HepG2 (cell line): ENCODE measurements around the gene CRIM1. TPM values are rescaled to one million over a fixed set of nuclear protein-coding genes. Genes with fewer than 3 reads are reported as not detected.

Experiments used
- ATAD3A ChIP-seq: sonication (generic); formaldehyde crosslinking; IDR thresholded peaks from 2 replicates; pipeline ENCODE4 v1.4.0; 2020; ENCODE audit warnings: missing genetic modification reagents
- BCL6 ChIP-seq: IDR thresholded peaks from 2 replicates; pipeline ENCODE4 v1.6.1; 2016; ENCODE audit warnings: missing genetic modification reagents, missing compliant biosample characterization
- PHF5A ChIP-seq: IDR thresholded peaks from one replicate; pipeline ENCODE4 v1.6.1; 2018; ENCODE audit warnings: low read depth, missing genetic modification reagents; ENCODE audit not compliant: unreplicated experiment
- RFX1 ChIP-seq: fragments of 450-650 bp; IDR thresholded peaks from 2 replicates; pipeline ENCODE4 v1.6.1; 2017
- ZMYM3 ChIP-seq: sonication (generic); formaldehyde crosslinking; IDR thresholded peaks from 2 replicates; pipeline ENCODE4 v1.5.1; 2020; ENCODE audit warnings: mild to moderate bottlenecking, missing genetic modification reagents
- ZNF350 ChIP-seq: sonication (generic); formaldehyde crosslinking; IDR thresholded peaks from 2 replicates; pipeline ENCODE4 v1.4.0; 2020; ENCODE audit warnings: mild to moderate bottlenecking, low read depth, missing genetic modification reagents, borderline replicate concordance
- ZNF446 ChIP-seq: sonication (generic); formaldehyde crosslinking; IDR thresholded peaks from 2 replicates; pipeline ENCODE4 v1.5.0; 2020; ENCODE audit warnings: mild to moderate bottlenecking, missing genetic modification reagents
- ZNF564 ChIP-seq: sonication (generic); formaldehyde crosslinking; IDR thresholded peaks from 2 replicates; pipeline ENCODE4 v1.8.1; 2023; ENCODE audit warnings: mild to moderate bottlenecking, missing genetic modification reagents
- polyA plus RNA-seq, 8 experiments: library from polyadenylated mRNA; depleted of rRNA in 3 of 8; stranded (reverse) in 7 of 8; unstranded in 1 of 8; fragments of >200 nt; fragmentation: Illumina TruSeq in 4 of 8; extraction: Trizol in 4 of 8; gene quantifications; 2 replicates each; pipeline versions ENCODE4 v1.2.1 to v1.2.3, GENCODE V29; 2011 to 2016; ENCODE audit warnings: low read depth in 4 of 8, missing spikeins in 1 of 8, mixed read lengths in 1 of 8; ENCODE audit not compliant: insufficient read depth in 1 of 8
- total RNA-seq, 5 experiments: library from RNA; depleted of rRNA; stranded (reverse); fragments of >200 nt; fragmentation: Illumina TruSeq; extraction: Trizol; gene quantifications; 2 replicates each; pipeline ENCODE4 v1.2.3, GENCODE V29; 2016; ENCODE audit warnings: low read depth in 1 of 5
- TF ChIP-seq, protein P1 (sequence below), 2 experiments: sonication (generic) in 1 of 2; formaldehyde crosslinking in 1 of 2; IDR thresholded peaks; 2 replicates each; pipeline versions ENCODE4 v1.4.0 to v1.6.1; 2016 to 2020; ENCODE audit warnings: borderline replicate concordance in 1 of 2, low read depth in 1 of 2, mild to moderate bottlenecking in 1 of 2, missing genetic modification reagents in 1 of 2
- TF ChIP-seq, protein P2 (sequence below): sonication (generic); formaldehyde crosslinking; IDR thresholded peaks from 2 replicates; pipeline ENCODE4 v1.5.0; 2020; ENCODE audit warnings: missing genetic modification reagents
- TF ChIP-seq, protein P3 (sequence below): sonication (generic); formaldehyde crosslinking; IDR thresholded peaks from 2 replicates; pipeline ENCODE4 v1.4.0; 2020; ENCODE audit warnings: missing genetic modification reagents
- TF ChIP-seq, protein P4 (sequence below): sonication (generic); formaldehyde crosslinking; IDR thresholded peaks from 2 replicates; pipeline ENCODE4 v1.9.0; 2021; ENCODE audit warnings: mild to moderate bottlenecking, missing genetic modification reagents

The CRIM1 gene
- total and polyA plus RNA-seq, 2 of the 13 experiments (the other 11 are each of a cell fraction or from before 2014, with no cell fraction given): 39.1 to 69.9 TPM

DNA sequence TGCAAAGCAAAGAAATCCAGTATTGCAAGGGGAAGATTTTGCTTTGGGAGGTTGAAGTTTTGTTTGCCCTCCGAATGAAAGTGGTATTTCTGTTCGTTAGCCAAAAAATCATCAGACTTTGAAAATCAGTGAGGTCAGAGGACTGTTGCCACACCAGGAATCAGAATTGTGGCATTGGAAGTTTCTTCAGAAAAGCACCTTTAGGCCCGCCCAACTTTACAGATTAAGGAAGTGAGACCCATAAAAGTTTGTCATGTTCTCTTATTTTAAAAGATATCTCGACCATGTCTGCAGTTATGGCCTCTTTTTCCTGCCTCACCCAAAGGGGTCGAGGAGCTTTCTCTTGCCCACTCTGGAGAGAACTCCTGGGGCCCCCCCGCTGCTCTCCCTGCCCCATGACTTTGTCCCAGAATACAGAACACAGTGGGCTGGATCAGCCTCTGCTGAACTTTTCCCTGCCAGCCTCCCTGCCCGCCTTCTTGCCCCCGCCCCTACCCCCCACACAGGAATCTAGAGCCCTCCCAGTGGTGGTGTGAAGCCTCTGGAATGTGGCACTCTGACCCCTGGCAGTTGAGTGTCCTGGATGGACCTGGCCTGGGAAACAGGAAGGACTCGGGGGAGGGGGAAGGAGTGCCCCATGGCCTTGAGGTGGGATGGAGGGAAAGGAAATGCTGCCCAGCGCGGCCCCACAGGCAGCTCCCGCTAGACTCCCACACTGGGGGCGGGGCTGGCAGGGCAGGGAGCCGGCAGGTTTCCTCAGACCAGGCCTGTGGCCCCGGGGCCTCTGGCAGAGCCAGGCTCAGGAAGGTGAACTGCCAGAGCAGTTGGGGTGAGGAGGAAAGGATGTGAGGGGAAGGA is 25.3 kb downstream of the CRIM1 start (continued):
- TF ChIP-seq, protein P1, sequence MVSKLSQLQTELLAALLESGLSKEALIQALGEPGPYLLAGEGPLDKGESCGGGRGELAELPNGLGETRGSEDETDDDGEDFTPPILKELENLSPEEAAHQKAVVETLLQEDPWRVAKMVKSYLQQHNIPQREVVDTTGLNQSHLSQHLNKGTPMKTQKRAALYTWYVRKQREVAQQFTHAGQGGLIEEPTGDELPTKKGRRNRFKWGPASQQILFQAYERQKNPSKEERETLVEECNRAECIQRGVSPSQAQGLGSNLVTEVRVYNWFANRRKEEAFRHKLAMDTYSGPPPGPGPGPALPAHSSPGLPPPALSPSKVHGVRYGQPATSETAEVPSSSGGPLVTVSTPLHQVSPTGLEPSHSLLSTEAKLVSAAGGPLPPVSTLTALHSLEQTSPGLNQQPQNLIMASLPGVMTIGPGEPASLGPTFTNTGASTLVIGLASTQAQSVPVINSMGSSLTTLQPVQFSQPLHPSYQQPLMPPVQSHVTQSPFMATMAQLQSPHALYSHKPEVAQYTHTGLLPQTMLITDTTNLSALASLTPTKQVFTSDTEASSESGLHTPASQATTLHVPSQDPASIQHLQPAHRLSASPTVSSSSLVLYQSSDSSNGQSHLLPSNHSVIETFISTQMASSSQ (IDR thresholded peaks at IDR 0.05; ENCODE audit: low read depth): peak; percentile 78
- TF ChIP-seq, protein P1 (CRISPR knock-in tag; IDR thresholded peaks at IDR 0.05; ENCODE audit: borderline replicate concordance): peak; percentile 92; the same call in 1 of the 2 replicates
- TF ChIP-seq ZNF350 (CRISPR knock-in tag) (peak; percentile 97), ZNF564 (CRISPR knock-in tag) (peak; percentile 77; the same call in 1 of the 2 replicates), ATAD3A (CRISPR knock-in tag) (no peak), BCL6 (CRISPR knock-in tag) (peak; percentile 89), RFX1 (no peak), PHF5A (CRISPR knock-in tag) (peak; percentile 28), ZMYM3 (peak; percentile 82), ZNF446 (CRISPR knock-in tag) (no peak)
- TF ChIP-seq, protein P2, sequence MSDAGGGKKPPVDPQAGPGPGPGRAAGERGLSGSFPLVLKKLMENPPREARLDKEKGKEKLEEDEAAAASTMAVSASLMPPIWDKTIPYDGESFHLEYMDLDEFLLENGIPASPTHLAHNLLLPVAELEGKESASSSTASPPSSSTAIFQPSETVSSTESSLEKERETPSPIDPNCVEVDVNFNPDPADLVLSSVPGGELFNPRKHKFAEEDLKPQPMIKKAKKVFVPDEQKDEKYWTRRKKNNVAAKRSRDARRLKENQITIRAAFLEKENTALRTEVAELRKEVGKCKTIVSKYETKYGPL (CRISPR knock-in tag): no peak
- TF ChIP-seq, protein P3, sequence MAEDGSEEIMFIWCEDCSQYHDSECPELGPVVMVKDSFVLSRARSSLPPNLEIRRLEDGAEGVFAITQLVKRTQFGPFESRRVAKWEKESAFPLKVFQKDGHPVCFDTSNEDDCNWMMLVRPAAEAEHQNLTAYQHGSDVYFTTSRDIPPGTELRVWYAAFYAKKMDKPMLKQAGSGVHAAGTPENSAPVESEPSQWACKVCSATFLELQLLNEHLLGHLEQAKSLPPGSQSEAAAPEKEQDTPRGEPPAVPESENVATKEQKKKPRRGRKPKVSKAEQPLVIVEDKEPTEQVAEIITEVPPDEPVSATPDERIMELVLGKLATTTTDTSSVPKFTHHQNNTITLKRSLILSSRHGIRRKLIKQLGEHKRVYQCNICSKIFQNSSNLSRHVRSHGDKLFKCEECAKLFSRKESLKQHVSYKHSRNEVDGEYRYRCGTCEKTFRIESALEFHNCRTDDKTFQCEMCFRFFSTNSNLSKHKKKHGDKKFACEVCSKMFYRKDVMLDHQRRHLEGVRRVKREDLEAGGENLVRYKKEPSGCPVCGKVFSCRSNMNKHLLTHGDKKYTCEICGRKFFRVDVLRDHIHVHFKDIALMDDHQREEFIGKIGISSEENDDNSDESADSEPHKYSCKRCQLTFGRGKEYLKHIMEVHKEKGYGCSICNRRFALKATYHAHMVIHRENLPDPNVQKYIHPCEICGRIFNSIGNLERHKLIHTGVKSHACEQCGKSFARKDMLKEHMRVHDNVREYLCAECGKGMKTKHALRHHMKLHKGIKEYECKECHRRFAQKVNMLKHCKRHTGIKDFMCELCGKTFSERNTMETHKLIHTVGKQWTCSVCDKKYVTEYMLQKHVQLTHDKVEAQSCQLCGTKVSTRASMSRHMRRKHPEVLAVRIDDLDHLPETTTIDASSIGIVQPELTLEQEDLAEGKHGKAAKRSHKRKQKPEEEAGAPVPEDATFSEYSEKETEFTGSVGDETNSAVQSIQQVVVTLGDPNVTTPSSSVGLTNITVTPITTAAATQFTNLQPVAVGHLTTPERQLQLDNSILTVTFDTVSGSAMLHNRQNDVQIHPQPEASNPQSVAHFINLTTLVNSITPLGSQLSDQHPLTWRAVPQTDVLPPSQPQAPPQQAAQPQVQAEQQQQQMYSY (CRISPR knock-in tag): 0 out of 2 replicates have a peak, but pooled peaks have one; percentile 43
- TF ChIP-seq, protein P4, sequence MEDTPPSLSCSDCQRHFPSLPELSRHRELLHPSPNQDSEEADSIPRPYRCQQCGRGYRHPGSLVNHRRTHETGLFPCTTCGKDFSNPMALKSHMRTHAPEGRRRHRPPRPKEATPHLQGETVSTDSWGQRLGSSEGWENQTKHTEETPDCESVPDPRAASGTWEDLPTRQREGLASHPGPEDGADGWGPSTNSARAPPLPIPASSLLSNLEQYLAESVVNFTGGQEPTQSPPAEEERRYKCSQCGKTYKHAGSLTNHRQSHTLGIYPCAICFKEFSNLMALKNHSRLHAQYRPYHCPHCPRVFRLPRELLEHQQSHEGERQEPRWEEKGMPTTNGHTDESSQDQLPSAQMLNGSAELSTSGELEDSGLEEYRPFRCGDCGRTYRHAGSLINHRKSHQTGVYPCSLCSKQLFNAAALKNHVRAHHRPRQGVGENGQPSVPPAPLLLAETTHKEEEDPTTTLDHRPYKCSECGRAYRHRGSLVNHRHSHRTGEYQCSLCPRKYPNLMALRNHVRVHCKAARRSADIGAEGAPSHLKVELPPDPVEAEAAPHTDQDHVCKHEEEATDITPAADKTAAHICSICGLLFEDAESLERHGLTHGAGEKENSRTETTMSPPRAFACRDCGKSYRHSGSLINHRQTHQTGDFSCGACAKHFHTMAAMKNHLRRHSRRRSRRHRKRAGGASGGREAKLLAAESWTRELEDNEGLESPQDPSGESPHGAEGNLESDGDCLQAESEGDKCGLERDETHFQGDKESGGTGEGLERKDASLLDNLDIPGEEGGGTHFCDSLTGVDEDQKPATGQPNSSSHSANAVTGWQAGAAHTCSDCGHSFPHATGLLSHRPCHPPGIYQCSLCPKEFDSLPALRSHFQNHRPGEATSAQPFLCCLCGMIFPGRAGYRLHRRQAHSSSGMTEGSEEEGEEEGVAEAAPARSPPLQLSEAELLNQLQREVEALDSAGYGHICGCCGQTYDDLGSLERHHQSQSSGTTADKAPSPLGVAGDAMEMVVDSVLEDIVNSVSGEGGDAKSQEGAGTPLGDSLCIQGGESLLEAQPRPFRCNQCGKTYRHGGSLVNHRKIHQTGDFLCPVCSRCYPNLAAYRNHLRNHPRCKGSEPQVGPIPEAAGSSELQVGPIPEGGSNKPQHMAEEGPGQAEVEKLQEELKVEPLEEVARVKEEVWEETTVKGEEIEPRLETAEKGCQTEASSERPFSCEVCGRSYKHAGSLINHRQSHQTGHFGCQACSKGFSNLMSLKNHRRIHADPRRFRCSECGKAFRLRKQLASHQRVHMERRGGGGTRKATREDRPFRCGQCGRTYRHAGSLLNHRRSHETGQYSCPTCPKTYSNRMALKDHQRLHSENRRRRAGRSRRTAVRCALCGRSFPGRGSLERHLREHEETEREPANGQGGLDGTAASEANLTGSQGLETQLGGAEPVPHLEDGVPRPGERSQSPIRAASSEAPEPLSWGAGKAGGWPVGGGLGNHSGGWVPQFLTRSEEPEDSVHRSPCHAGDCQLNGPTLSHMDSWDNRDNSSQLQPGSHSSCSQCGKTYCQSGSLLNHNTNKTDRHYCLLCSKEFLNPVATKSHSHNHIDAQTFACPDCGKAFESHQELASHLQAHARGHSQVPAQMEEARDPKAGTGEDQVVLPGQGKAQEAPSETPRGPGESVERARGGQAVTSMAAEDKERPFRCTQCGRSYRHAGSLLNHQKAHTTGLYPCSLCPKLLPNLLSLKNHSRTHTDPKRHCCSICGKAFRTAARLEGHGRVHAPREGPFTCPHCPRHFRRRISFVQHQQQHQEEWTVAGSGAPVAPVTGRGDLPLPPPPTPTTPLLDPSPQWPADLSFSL: 0 out of 2 replicates have a peak, but pooled peaks have one; percentile 24
